ENCODE results near the gene ROBO2.

ROBO2 gene

GRCh38 chr3:77259694-77260093 is 219.8 kb downstream of the ROBO2 start:
- no peak for DNase-seq (ENCODE audit: low spot score)

GRCh38 chr3:77262361-77262760 is 222.5 kb downstream of the ROBO2 start:
- no peak for DNase-seq (ENCODE audit: low spot score)

- no peak for DNase-seq (ENCODE audit: low spot score)
Measured at GRCh38 chr3:77267589-77267988, 227.7 kb downstream of the ROBO2 start.

- no peak for DNase-seq (ENCODE audit: low spot score)
Measured at GRCh38 chr3:77271306-77271705, 231.4 kb downstream of the ROBO2 start.

GRCh38 chr3:77271711-77272110 is 231.8 kb downstream of the ROBO2 start:
- DNase-seq (ENCODE audit: low spot score), result no peak

GRCh38 chr3:77279276-77279675 is 239.4 kb downstream of the ROBO2 start:
- DNase-seq (ENCODE audit: low spot score), result no peak

- no peak for DNase-seq (ENCODE audit: low spot score)
Measured at GRCh38 chr3:77281721-77282120, 241.8 kb downstream of the ROBO2 start.

GRCh38 chr3:77283108-77283507 is 243.2 kb downstream of the ROBO2 start:
- DNase-seq (ENCODE audit: low spot score), result no peak

- no peak for DNase-seq (ENCODE audit: low spot score)
Measured at GRCh38 chr3:77288348-77288747, 248.4 kb downstream of the ROBO2 start.

- no peak for DNase-seq (ENCODE audit: low spot score)
Measured at GRCh38 chr3:77296527-77296926, 256.6 kb downstream of the ROBO2 start.

- no peak for DNase-seq (ENCODE audit: low spot score)
Measured at GRCh38 chr3:77298417-77298816, 258.5 kb downstream of the ROBO2 start.

GRCh38 chr3:77303955-77304699 is 264.2 kb downstream of the ROBO2 start:
- DNase-seq (ENCODE audit: low spot score), result no peak

GRCh38 chr3:77304700-77305021 is 264.8 kb downstream of the ROBO2 start:
- DNase-seq (ENCODE audit: low spot score), result no peak

GRCh38 chr3:77309460-77309859 is 269.6 kb downstream of the ROBO2 start:
- no peak for DNase-seq (ENCODE audit: low spot score)

- no peak for DNase-seq (ENCODE audit: low spot score)
Measured at GRCh38 chr3:77313843-77314242, 273.9 kb downstream of the ROBO2 start.

GRCh38 chr3:77319711-77320110 is 279.8 kb downstream of the ROBO2 start:
- peak; percentile 1 for DNase-seq (ENCODE audit: low spot score)

- peak; percentile 64 for DNase-seq (ENCODE audit: low spot score)
Measured at GRCh38 chr3:77320514-77320913, 280.6 kb downstream of the ROBO2 start.

- no peak for DNase-seq (ENCODE audit: low spot score)
Measured at GRCh38 chr3:77321646-77322045, 281.7 kb downstream of the ROBO2 start.

- no peak for DNase-seq (ENCODE audit: low spot score)
Measured at GRCh38 chr3:77323626-77324025, 283.7 kb downstream of the ROBO2 start.

- DNase-seq (ENCODE audit: low spot score), result no peak
Measured at GRCh38 chr3:77324105-77324504, 284.2 kb downstream of the ROBO2 start.

- no peak for DNase-seq (ENCODE audit: low spot score)
Measured at GRCh38 chr3:77325280-77325679, 285.4 kb downstream of the ROBO2 start.

- no peak for DNase-seq (ENCODE audit: low spot score)
Measured at GRCh38 chr3:77325702-77326101, 285.8 kb downstream of the ROBO2 start.

- no peak for DNase-seq (ENCODE audit: low spot score)
Measured at GRCh38 chr3:77326586-77326985, 286.7 kb downstream of the ROBO2 start.

GRCh38 chr3:77328690-77329089 is 288.8 kb downstream of the ROBO2 start:
- DNase-seq (ENCODE audit: low spot score), result no peak

GRCh38 chr3:77329116-77329515 is 289.2 kb downstream of the ROBO2 start:
- DNase-seq (ENCODE audit: low spot score), result no peak

Measured in kidney capillary endothelial cell (primary cell).